ENCODE results near the gene SERPINB4. TPM values are rescaled to one million over a fixed set of nuclear protein-coding genes. Genes with fewer than 3 reads are reported as not detected.
"Not testable (repeated sequence)": the region's sequence is repeated elsewhere in the genome, so short reads cannot be mapped to it uniquely, and the experiment has no call there.

SERPINB4 gene
- total RNA-seq (not detected), polyA plus RNA-seq (under 1 TPM in 1 of 3 donors, not detected in 2; 0.07 TPM)

- H3K4me1 ChIP-seq = not testable (repeated sequence)
- WGBS, 2 donors = 76 to 88% methylated on average over 1 of the region's 2 CpGs
Measured at GRCh38 chr18:63644142-63644541, at the start of gene SERPINB4. Gene SERPINB4 (minus strand): TSS chr18:63644256. CDS start chr18:63643577, 679 bp downstream.

GRCh38 chr18:63689064-63689463, 45.0 kb upstream of the SERPINB4 start:
- H3K4me1 ChIP-seq = no peaks in the 10 kb centered on the region
- intact Hi-C loops (cut with DNase I) = no loop called here
- DNase-seq = no peak
- H3K27me3 ChIP-seq = no peaks in the 10 kb centered on the region
- TF ChIP-seq CTCF (IDR thresholded peaks at IDR 0.05) (no peak), POLR2AphosphoS5 (IDR thresholded peaks at IDR 0.05) (no peak), EP300 (IDR thresholded peaks at IDR 0.05) (no peak), POLR2A (IDR thresholded peaks at IDR 0.05) (no peak)
- no peak overlapping the region for H3K4me3 ChIP-seq
- peaks cover 0 to 2% (median under 1%) of the 10 kb centered on the region in 4 donors for H3K9me3 ChIP-seq
- no peaks in the 10 kb centered on the region for H3K36me3 ChIP-seq
- H3K27ac ChIP-seq = no peak overlapping the region
- 26 to 64% methylated on average over 2 of the region's 2 CpGs for WGBS, 2 donors

More at GRCh38 chr18:63644142-63644541, at the start of gene SERPINB4:
- DNase-seq; H3K27me3 ChIP-seq; H3K36me3 ChIP-seq; intact Hi-C loops (cut with DNase I); H3K27ac ChIP-seq; H3K9me3 ChIP-seq; H3K4me3 ChIP-seq: not testable (repeated sequence)

- 45 to 53% methylated on average over 2 of the region's 2 CpGs for WGBS, 2 donors
- DNase-seq = no peak
- intact Hi-C loops (cut with DNase I) = no loop called here
- no peak overlapping the region for H3K27ac ChIP-seq
- TF ChIP-seq POLR2A (IDR thresholded peaks at IDR 0.05) = no peak
- TF ChIP-seq CTCF (IDR thresholded peaks at IDR 0.05) = no peak
- TF ChIP-seq EP300 (IDR thresholded peaks at IDR 0.05) = no peak
- TF ChIP-seq POLR2AphosphoS5 (IDR thresholded peaks at IDR 0.05) = no peak
- H3K27me3 ChIP-seq = no peaks in the 10 kb centered on the region
- no peak overlapping the region for H3K4me3 ChIP-seq
- H3K36me3 ChIP-seq = no peaks in the 10 kb centered on the region
- peaks cover 0 to 2% (median 0%) of the 10 kb centered on the region in 4 donors for H3K4me1 ChIP-seq
- peaks cover 0 to 2% (median under 1%) of the 10 kb centered on the region in 4 donors for H3K9me3 ChIP-seq
Measured at GRCh38 chr18:63686871-63687270, 42.8 kb upstream of the SERPINB4 start.

GRCh38 chr18:63684718-63685117, 40.7 kb upstream of the SERPINB4 start:
- Histone ChIP-seq H3K4me1 (peaks cover 0 to 3% (median 0%) of the 10 kb centered on the region in 4 donors), H3K36me3 (no peaks in the 10 kb centered on the region), H3K27ac (no peak overlapping the region), H3K27me3 (no peaks in the 10 kb centered on the region), H3K4me3 (no peak overlapping the region), H3K9me3 (no peaks in the 10 kb centered on the region)
- intact Hi-C loops (cut with DNase I) = no loop called here
- WGBS, 2 donors = 96 to 97% methylated on average over 3 of the region's 3 CpGs
- no peak for TF ChIP-seq EP300 (IDR thresholded peaks at IDR 0.05)
- no peak for DNase-seq

GRCh38 chr18:63683890-63684289, 39.8 kb upstream of the SERPINB4 start:
- 63 to 76% methylated on average over 5 of the region's 5 CpGs for WGBS, 2 donors
- TF ChIP-seq CTCF (IDR thresholded peaks at IDR 0.05) (no peak), POLR2A (IDR thresholded peaks at IDR 0.05) (no peak), POLR2AphosphoS5 (IDR thresholded peaks at IDR 0.05) (no peak), EP300 (IDR thresholded peaks at IDR 0.05) (no peak)
- DNase-seq = no peak
- intact Hi-C loops (cut with DNase I) = no loop called here
- Histone ChIP-seq H3K36me3 (no peaks in the 10 kb centered on the region), H3K9me3 (no peaks in the 10 kb centered on the region), H3K27me3 (no peaks in the 10 kb centered on the region), H3K27ac (no peak overlapping the region), H3K4me3 (no peak overlapping the region), H3K4me1 (peaks cover 0 to 3% (median 0%) of the 10 kb centered on the region in 4 donors)

GRCh38 chr18:63683152-63683551, 39.1 kb upstream of the SERPINB4 start:
- no peak overlapping the region for H3K4me3 ChIP-seq
- H3K4me1 ChIP-seq = peaks cover 0 to 3% (median 0%) of the 10 kb centered on the region in 4 donors
- 13 to 31% methylated on average over 2 of the region's 2 CpGs for WGBS, 2 donors
- no peak overlapping the region for H3K27ac ChIP-seq
- no peaks in the 10 kb centered on the region for H3K27me3 ChIP-seq
- TF ChIP-seq POLR2A (IDR thresholded peaks at IDR 0.05) (no peak), EP300 (IDR thresholded peaks at IDR 0.05) (no peak), CTCF (IDR thresholded peaks at IDR 0.05) (no peak), POLR2AphosphoS5 (IDR thresholded peaks at IDR 0.05) (no peak)
- intact Hi-C loops (cut with DNase I) = no loop called here
- no peaks in the 10 kb centered on the region for H3K36me3 ChIP-seq
- DNase-seq = no peak
- H3K9me3 ChIP-seq = no peaks in the 10 kb centered on the region
